Embryonic facial prominence (tissue), 1 donor: ENCODE results near the gene DBNL.

Source experiments
- DNase-seq: peaks from one replicate; pipeline ENCODE4 v3.0.0-alpha.2; 2016; ENCODE audit errors: extremely low spot score

The DBNL gene

GRCh38 chr7:44098092-44099068, 53.9 kb downstream of the DBNL start:
- no peak for DNase-seq

GRCh38 chr7:44099669-44100068, 55.2 kb downstream of the DBNL start:
- DNase-seq = no peak

GRCh38 chr7:44100458-44101302, 56.2 kb downstream of the DBNL start:
- no peak for DNase-seq

- no peak for DNase-seq
Measured at GRCh38 chr7:44101303-44101965, 56.9 kb downstream of the DBNL start.

GRCh38 chr7:44101966-44102845, 57.7 kb downstream of the DBNL start:
- no peak for DNase-seq

- DNase-seq = no peak
Measured at GRCh38 chr7:44102846-44103565, 58.5 kb downstream of the DBNL start.

- DNase-seq = no peak
Measured at GRCh38 chr7:44103566-44103922, 59.0 kb downstream of the DBNL start.

- DNase-seq = no peak
Measured at GRCh38 chr7:44103923-44104859, 59.7 kb downstream of the DBNL start, which contains the start of gene AEBP1. Gene AEBP1 (plus strand): TSS chr7:44104345. CDS start chr7:44104666, 321 bp downstream.

- DNase-seq = no peak
Measured at GRCh38 chr7:44104860-44105771, 60.6 kb downstream of the DBNL start.

GRCh38 chr7:44105832-44106231, 61.3 kb downstream of the DBNL start:
- no peak for DNase-seq

GRCh38 chr7:44106311-44107065, 62.0 kb downstream of the DBNL start:
- no peak for DNase-seq

GRCh38 chr7:44107116-44107960, 62.8 kb downstream of the DBNL start:
- DNase-seq = no peak

- DNase-seq = no peak
Measured at GRCh38 chr7:44107961-44108767, 63.7 kb downstream of the DBNL start.

GRCh38 chr7:44108768-44109750, 64.6 kb downstream of the DBNL start:
- DNase-seq = no peak
